Measurements from ENCODE around the gene FMO3. TPM values are rescaled to one million over a fixed set of nuclear protein-coding genes. Genes with fewer than 3 reads are reported as not detected.

FMO3 gene
- total RNA-seq, 1 donor from 2014 or later = 1.2 TPM

- no peak for DNase-seq (ENCODE audit: low spot score)
- intact Hi-C loops (cut with DNase I) = no loop called here
Observed at GRCh38 chr1:171112119-171112518, 21.4 kb downstream of the FMO3 start.

- intact Hi-C loops (cut with DNase I) = no loop called here
- DNase-seq (ENCODE audit: low spot score) = no peak
Observed at GRCh38 chr1:171113382-171113781, 22.7 kb downstream of the FMO3 start.

GRCh38 chr1:171115280-171115897, 24.7 kb downstream of the FMO3 start:
- DNase-seq (ENCODE audit: low spot score) = no peak
- intact Hi-C loops (cut with DNase I) = no loop called here

- intact Hi-C loops (cut with DNase I) = no loop called here
Observed at GRCh38 chr1:171116676-171117075, 26.0 kb downstream of the FMO3 start.

GRCh38 chr1:171117085-171117484, 26.4 kb downstream of the FMO3 start:
- intact Hi-C loops (cut with DNase I) = no loop called here
- no peak for DNase-seq (ENCODE audit: low spot score)

More at GRCh38 chr1:171116676-171117075, 26.0 kb downstream of the FMO3 start:
- DNase-seq (ENCODE audit: low spot score) = no peak

DNA sequence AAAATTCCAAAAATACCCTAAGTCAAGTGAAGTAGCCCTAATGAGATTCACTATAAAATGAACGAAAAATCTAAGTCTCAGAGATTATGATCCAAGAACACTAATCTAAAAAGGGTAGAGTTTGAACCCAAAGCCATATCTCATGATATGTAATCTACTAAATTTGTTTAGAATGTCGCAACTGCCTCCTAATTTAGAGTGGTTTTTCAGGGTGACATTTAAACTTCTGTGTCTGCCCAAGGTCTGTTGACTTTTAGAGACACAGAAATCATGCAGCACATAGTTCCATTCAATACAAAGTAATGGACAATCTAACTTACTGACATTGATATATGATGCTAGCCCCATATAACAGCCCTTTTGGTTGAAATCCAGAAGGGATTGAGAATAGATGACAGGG, 28.9 kb downstream of the FMO3 start:
- intact Hi-C loops (cut with DNase I) = loop anchor here (10.0 kb wide), 1 partner anchor 65 kb away; the partner anchor contains the start of gene FMO2
- DNase-seq (ENCODE audit: low spot score) = no peak

DNA sequence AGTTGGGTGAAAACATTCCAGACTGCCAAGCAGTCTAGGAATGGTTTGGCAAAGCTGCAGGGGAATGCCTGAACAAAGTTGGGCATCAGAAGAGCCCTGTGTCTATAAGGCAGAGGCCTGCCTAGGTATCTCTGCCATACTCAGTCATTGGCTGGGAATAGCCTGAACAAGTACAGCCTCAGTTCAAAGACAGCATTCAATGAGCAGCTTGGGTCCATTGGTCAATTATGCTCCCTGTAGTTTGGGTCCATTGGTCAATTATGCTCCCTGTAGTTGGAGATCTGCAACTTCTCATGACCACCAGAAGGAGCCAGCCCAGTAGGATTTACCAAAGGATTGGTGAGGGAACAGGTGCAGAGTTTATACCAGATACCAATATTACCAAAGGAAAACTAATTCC, 31.6 kb downstream of the FMO3 start:
- DNase-seq (ENCODE audit: low spot score) = no peak
- intact Hi-C loops (cut with DNase I) = loop anchor here (10.0 kb wide), 1 partner anchor 63 kb away; the partner anchor contains the start of gene FMO2

- no peak for DNase-seq (ENCODE audit: low spot score)
- intact Hi-C loops (cut with DNase I) = loop anchor here (10.0 kb wide), 1 partner anchor 62 kb away; the partner anchor contains the start of gene FMO2
Observed at GRCh38 chr1:171122893-171123292, 32.2 kb downstream of the FMO3 start.

- intact Hi-C loops (cut with DNase I) = loop anchor here (10.0 kb wide), 1 partner anchor 58 kb away; the partner anchor contains the start of gene FMO2
- DNase-seq (ENCODE audit: low spot score) = no peak
Observed at GRCh38 chr1:171126504-171126903, 35.8 kb downstream of the FMO3 start.

DNA sequence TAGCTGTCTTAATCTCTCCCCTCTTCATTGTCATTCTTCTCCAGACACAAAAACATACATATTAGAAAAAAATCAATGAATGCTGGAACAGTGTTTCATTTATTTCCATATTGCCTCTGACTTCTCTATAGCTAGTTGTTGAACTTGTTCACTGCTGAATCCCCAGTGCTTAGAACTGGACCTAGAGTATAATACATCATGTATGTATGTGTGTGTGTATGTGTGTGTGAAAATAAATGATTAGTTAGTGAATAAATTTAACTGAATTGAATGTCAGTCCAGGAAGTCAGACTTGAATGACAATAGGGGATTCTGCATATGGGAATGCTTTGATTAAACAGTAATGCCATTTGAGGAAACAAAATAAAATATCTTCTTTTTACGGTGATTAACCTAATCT, 36.4 kb downstream of the FMO3 start:
- DNase-seq (ENCODE audit: low spot score) = no peak
- intact Hi-C loops (cut with DNase I) = loop anchor here (10.0 kb wide), 1 partner anchor 58 kb away; the partner anchor contains the start of gene FMO2

GRCh38 chr1:171127501-171127900, 36.8 kb downstream of the FMO3 start:
- no peak for DNase-seq (ENCODE audit: low spot score)
- intact Hi-C loops (cut with DNase I) = loop anchor here (10.0 kb wide), 1 partner anchor 57 kb away; the partner anchor contains the start of gene FMO2

DNA sequence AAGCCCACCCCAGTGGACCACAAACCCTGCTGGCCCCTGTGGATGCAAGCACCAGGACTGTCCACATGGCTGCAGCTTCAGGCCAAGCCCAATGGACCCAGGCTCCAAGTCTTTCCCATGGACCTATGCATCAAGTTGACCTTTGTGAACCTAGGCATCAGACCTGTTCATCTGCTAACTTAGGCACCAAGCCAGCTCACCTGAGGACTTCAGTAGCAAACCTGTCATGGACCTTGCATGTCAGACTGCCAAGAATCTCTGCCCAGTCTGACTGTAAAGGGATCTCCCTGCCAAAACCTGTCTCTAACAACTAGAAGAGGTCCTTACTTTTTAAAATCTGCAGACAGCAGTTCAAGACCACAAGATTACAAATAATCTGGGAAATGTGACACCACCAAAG, 37.8 kb downstream of the FMO3 start:
- intact Hi-C loops (cut with DNase I) = loop anchor here (10.0 kb wide), 1 partner anchor 56 kb away; the partner anchor contains the start of gene FMO2
- no peak for DNase-seq (ENCODE audit: low spot score)

DNA sequence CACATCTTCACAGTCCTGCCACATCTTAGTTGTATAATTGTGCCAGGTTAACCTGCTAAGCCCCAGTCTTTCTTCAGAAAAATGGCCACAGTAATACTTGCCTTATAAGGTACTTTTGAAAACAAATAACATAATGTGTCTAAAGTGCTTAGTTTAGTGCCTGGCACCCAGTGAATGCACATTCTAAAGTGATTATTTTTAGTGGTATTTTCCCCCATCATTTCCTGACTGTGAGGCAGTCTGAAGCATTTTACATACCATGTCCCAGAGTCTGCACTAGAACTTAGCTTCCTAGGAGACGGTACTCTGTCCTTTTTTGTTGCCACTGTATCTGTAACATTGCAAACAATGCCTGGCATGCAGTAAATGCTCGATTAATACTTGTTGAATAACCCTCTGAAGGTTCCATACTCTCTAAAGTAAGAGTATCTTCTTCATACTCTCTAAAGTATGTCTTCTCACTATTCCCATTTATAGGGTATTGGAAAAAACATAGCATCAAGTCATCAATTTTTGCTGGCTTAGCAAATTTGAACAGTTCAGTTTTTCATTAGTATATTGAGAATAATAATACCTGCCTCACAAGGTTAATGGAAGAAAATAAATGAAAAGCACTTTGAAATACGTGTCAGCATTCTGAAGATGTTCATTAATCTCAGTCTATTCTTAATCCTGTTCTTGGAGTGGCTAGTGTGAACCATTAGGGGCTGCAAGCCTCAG, 43.7 kb downstream of the FMO3 start:
- intact Hi-C loops (cut with DNase I) = no loop called here
- DNase-seq (ENCODE audit: low spot score) = no peak

DNA sequence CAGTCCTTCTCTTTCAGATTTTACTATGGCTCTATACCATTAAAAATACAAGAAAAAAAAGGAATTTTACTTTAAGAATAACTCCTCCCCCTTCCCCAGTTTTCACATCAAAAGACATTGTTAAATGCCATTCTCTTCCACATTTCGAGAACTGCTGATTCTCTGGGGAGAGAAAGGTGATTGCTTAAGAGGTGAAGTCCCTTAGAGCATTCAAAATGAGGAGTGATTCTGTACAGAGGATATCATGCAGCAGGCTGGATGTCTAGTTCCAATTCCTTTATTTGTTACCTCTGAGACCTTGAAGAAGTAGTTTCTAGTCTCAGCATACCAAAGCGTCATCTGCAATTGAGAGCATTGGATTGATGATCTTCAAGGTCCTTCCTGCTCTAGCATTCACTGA, 46.9 kb downstream of the FMO3 start:
- DNase-seq (ENCODE audit: low spot score) = no peak
- intact Hi-C loops (cut with DNase I) = no loop called here

GRCh38 chr1:171138980-171139379, 48.3 kb downstream of the FMO3 start:
- DNase-seq (ENCODE audit: low spot score) = no peak
- intact Hi-C loops (cut with DNase I) = no loop called here

- intact Hi-C loops (cut with DNase I) = loop anchor here (2.0 to 5.0 kb wide), 2 partner anchors 29 to 58 kb away; no protein-coding TSS in a partner anchor
- no peak for DNase-seq (ENCODE audit: low spot score)
Observed at GRCh38 chr1:171139890-171140289, 49.2 kb downstream of the FMO3 start.

DNA sequence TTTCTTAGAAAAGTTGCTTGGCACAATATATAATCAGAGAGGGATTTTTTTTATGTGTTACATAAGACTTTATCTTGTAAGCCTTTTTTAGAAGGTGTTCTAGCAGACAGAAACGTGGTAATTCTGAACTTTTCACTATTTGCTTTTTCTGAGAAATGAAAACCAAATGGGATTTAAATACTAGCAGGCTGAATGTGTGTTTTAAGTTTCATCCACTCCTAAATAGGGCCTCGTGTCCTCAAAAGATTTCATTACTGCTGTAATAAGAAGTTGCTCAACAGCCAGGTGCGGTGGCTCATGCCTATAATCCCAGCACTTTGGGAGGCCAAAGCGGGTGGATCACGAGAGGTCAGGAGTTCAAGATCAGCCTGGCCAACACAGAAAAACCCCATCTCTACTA, 49.7 kb downstream of the FMO3 start:
- intact Hi-C loops (cut with DNase I) = loop anchor here (2.0 to 5.0 kb wide), 2 partner anchors 30 to 58 kb away; no protein-coding TSS in a partner anchor
- no peak for DNase-seq (ENCODE audit: low spot score)

GRCh38 chr1:171140956-171141687, 50.4 kb downstream of the FMO3 start:
- no peak for DNase-seq (ENCODE audit: low spot score)
- intact Hi-C loops (cut with DNase I) = loop anchor here (2.0 to 5.0 kb wide), 2 partner anchors 30 to 59 kb away; no protein-coding TSS in a partner anchor

DNA sequence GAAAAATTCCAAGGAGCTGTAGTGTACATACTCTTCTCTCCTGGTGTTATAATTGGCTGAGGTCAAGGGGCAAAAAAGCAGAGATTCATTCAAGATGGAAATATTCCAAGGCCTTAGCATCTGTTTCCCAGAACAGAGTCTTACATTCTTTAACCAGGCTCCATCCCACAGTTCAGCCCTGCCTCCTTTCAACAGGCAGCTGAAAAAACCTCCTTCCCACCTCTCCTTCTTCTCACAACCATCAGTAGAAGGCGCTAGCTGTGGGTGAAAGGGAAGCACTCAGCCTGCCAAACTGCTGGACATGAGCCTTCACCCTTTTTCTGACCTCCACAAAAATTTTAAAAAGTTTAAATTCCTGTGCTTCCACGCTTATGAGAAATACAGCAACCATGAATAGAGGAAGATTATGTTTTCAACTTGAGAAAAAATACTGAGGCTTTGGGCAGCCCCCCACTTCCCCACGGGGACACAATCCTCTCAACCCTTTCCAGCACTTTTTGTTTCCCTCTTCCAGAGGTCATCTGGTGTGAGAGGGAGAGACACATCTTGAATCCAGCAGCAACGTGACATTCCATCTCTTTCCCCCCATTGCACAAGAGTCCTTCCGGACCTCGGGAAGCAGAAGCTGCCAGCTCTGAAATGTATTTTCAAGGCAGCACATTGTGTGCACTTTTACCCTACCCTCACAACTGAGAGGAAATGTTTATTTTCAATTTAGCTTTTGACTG, 51.1 kb downstream of the FMO3 start:
- intact Hi-C loops (cut with DNase I) = loop anchor here (1.0 to 5.0 kb wide), 3 partner anchors 31 to 60 kb away; no protein-coding TSS in a partner anchor
- DNase-seq (ENCODE audit: low spot score) = no peak

Measured in cardiac septum (tissue), 1 donor.